K562 (cell line): ENCODE measurements around the gene TMEM107. TPM values are rescaled to one million over a fixed set of nuclear protein-coding genes. Genes with fewer than 3 reads are reported as not detected.
A peak's percentile ranks its signal among the peaks of the same experiment; 100 is the strongest.

ENCODE experiments used
- CBFA2T3 ChIP-seq: fragments of 450-650 bp; IDR thresholded peaks from 2 replicates; pipeline ENCODE4 v1.6.1; 2017
- CHD2 ChIP-seq: IDR thresholded peaks from 2 replicates; pipeline ENCODE4 v1.6.1; 2011; ENCODE audit warnings: low read depth, low read length
- LCOR ChIP-seq: sonication (generic); formaldehyde crosslinking; IDR thresholded peaks from 2 replicates; pipeline ENCODE4 v1.8.0; 2022; ENCODE audit warnings: mild to moderate bottlenecking, missing genetic modification reagents
- PHB2 ChIP-seq: fragments of 450-650 bp; IDR thresholded peaks from 2 replicates; pipeline ENCODE4 v1.6.1; 2017; ENCODE audit warnings: low read depth
- RERE ChIP-seq: sonication (generic); formaldehyde crosslinking; IDR thresholded peaks from 2 replicates; pipeline ENCODE4 v1.8.0; 2023; ENCODE audit warnings: missing genetic modification reagents, mild to moderate bottlenecking, borderline replicate concordance
- SFPQ ChIP-seq: fragments of 200-400 bp; formaldehyde crosslinking; IDR thresholded peaks from 2 replicates; pipeline ENCODE4 v1.6.1; 2017; ENCODE audit warnings: mild to moderate bottlenecking, low read depth, low read length, moderate library complexity
- STAT5A ChIP-seq: IDR thresholded peaks from 2 replicates; pipeline ENCODE4 v1.6.1; 2012; ENCODE audit warnings: low read length, inconsistent platforms, borderline replicate concordance
- THRA ChIP-seq: fragments of 450-650 bp; IDR thresholded peaks from 2 replicates; pipeline ENCODE4 v1.6.1; 2017; ENCODE audit warnings: mild to moderate bottlenecking, moderate library complexity
- ZBTB8A ChIP-seq: fragments of 450-650 bp; IDR thresholded peaks from 2 replicates; pipeline ENCODE4 v1.6.1; 2018; ENCODE audit warnings: mild to moderate bottlenecking, moderate library complexity; ENCODE audit not compliant: partially characterized antibody
- ZNF23 ChIP-seq: fragments of 250-450 bp; sonication (Bioruptor Pico); IDR thresholded peaks from 2 replicates; pipeline ENCODE4 v1.4.0; 2020; ENCODE audit warnings: mild to moderate bottlenecking
- ZNF583 ChIP-seq: fragments of 250-450 bp; sonication (Bioruptor Pico); IDR thresholded peaks from 2 replicates; pipeline ENCODE4 v1.4.0; 2020
- polyA plus RNA-seq, 8 experiments: library from polyadenylated mRNA; depleted of rRNA in 4 of 8; stranded (reverse) in 5 of 8; unstranded in 3 of 8; fragments of >200 nt; fragmentation: Nextera tagmentation in 2 of 8; fragmentation: Illumina TruSeq in 1 of 8; extraction: Ambion mirVana in 2 of 8; extraction: Trizol in 1 of 8; gene quantifications; 2 replicates each; pipeline versions ENCODE4 v1.2.1 to v1.2.3, GENCODE V29; 2011 to 2014; ENCODE audit warnings: inconsistent platforms in 1 of 8, missing spikeins in 1 of 8
- total RNA-seq, 7 experiments: library from RNA; depleted of rRNA in 6 of 7; stranded (reverse); fragments of >200 nt in 6 of 7; fragmentation: Illumina TruSeq in 2 of 7; extraction: Trizol in 2 of 7; gene quantifications; 2 replicates each; pipeline versions ENCODE4 v1.2.1 to v1.2.3, GENCODE V29; 2011 to 2021; ENCODE audit warnings: low replicate concordance in 1 of 7
- TF ChIP-seq, protein P1 (sequence below): fragments of 250-450 bp; sonication (Bioruptor Pico); IDR thresholded peaks from 2 replicates; pipeline ENCODE4 v1.4.0; 2020; ENCODE audit warnings: mild to moderate bottlenecking
- TF ChIP-seq, protein P2 (sequence below): fragments of 250-450 bp; sonication (Bioruptor Pico); IDR thresholded peaks from 2 replicates; pipeline ENCODE4 v1.9.0; 2021; ENCODE audit warnings: mild to moderate bottlenecking

Gene TMEM107
- total and polyA plus RNA-seq, 9 of the 15 experiments (the other 6 are each of a cell fraction or from before 2014, with no cell fraction given) = 7.1 to 26.2 (median 16.9) TPM

GRCh38 chr17:8189711-8190477, 13.7 kb upstream of the TMEM107 start, which contains the start of gene BORCS6 (continued):
- TF ChIP-seq, protein P1, sequence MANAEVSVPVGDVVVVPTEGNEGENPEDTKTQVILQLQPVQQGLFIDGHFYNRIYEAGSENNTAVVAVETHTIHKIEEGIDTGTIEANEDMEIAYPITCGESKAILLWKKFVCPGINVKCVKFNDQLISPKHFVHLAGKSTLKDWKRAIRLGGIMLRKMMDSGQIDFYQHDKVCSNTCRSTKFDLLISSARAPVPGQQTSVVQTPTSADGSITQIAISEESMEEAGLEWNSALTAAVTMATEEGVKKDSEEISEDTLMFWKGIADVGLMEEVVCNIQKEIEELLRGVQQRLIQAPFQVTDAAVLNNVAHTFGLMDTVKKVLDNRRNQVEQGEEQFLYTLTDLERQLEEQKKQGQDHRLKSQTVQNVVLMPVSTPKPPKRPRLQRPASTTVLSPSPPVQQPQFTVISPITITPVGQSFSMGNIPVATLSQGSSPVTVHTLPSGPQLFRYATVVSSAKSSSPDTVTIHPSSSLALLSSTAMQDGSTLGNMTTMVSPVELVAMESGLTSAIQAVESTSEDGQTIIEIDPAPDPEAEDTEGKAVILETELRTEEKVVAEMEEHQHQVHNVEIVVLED (CRISPR knock-in tag) = peak; percentile 30; the same call in 1 of the 2 replicates
- no peak for TF ChIP-seq ZNF583 (CRISPR knock-in tag)
- TF ChIP-seq ZBTB8A = no peak
- TF ChIP-seq STAT5A = no peak
- no peak for TF ChIP-seq SFPQ
- TF ChIP-seq, protein P2, sequence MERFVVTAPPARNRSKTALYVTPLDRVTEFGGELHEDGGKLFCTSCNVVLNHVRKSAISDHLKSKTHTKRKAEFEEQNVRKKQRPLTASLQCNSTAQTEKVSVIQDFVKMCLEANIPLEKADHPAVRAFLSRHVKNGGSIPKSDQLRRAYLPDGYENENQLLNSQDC (CRISPR knock-in tag) = no peak
- 0 out of 2 replicates have a peak, but pooled peaks have one; percentile 14 for TF ChIP-seq CHD2
- TF ChIP-seq CBFA2T3 = no peak
- no peak for TF ChIP-seq PHB2
- no peak for TF ChIP-seq ZNF23
- 0 out of 2 replicates have a peak, but pooled peaks have one; percentile 23 for TF ChIP-seq LCOR
- TF ChIP-seq RERE = no peak
- no peak for TF ChIP-seq THRA
